B cell (primary cell): ENCODE measurements around the gene CTNNA3.

ENCODE experiments used
- CTCF ChIP-seq: fragments of 200-600 bp; IDR thresholded peaks from one replicate; pipeline ENCODE4 v1.8.0; 2022; ENCODE audit warnings: antibody characterized with exemption, mild to moderate bottlenecking
- EZH2 ChIP-seq: IDR thresholded peaks from 2 replicates; pipeline ENCODE4 v1.6.1; 2012; ENCODE audit warnings: borderline replicate concordance, low read depth, mild to moderate bottlenecking, moderate library complexity, low read length; ENCODE audit not compliant: insufficient read depth, poor library complexity, severe bottlenecking

DNA sequence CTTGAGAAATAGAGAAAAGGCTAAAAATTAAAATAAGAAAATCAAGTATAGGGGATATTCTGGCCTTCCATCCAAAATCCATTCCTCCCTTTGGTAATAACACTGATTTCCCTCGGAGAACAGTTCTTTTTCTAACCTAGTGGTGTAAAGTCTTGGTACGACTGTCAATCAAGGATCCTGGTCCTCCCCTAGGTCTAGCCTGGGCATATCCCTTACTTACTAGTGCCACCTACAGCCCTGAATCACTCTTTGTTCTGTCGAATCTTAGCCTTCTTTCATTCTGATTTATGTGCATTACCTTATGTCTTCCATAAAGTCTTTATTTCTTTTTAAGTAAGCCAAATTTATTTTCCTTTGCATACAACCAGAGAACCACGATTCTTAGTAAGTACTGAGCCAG is 1068.8 kb downstream of the CTNNA3 start:
- TF ChIP-seq CTCF (no peak), EZH2 (no peak)
